Gastroesophageal sphincter (tissue), 3 donors: Measurements from ENCODE around the gene RNF128.

Source experiments
- CTCF ChIP-seq, 4 experiments: fragments of 200-600 bp in 2 of 4; fragments of 450-650 bp in 2 of 4; sonication (generic) in 1 of 4; IDR thresholded peaks; one replicate each; pipeline ENCODE4 v1.5.1; 2017 to 2019; ENCODE audit warnings: antibody characterized with exemption in 4 of 4, mild to moderate bottlenecking in 2 of 4, moderate library complexity in 2 of 4
- EP300 ChIP-seq: sonication (generic); formaldehyde crosslinking; IDR thresholded peaks from one replicate; pipeline ENCODE4 v1.6.1; 2017; ENCODE audit warnings: antibody characterized with exemption, mild to moderate bottlenecking
- POLR2A ChIP-seq, 2 donors: fragments of 450-650 bp; IDR thresholded peaks; one replicate each; pipeline ENCODE4 v1.6.1; 2017; ENCODE audit warnings: antibody characterized with exemption in 2 of 2, mild to moderate bottlenecking in 2 of 2, moderate library complexity in 1 of 2

GRCh38 chrX:106802388-106803275, 76.1 kb downstream of the RNF128 start, which contains the start of gene TBC1D8B:
- TF ChIP-seq POLR2A (IDR thresholded peaks at IDR 0.05) (no peak), CTCF (IDR thresholded peaks at IDR 0.05) (no peak), EP300 (no peak)
